K562 (cell line): ENCODE results near the gene CCDC181. TPM values are rescaled to one million over a fixed set of nuclear protein-coding genes. Genes with fewer than 3 reads are reported as not detected.

ENCODE experiments used
- CREB5 ChIP-seq: fragments of 250-450 bp; sonication (Bioruptor Pico); IDR thresholded peaks from 2 replicates; pipeline ENCODE4 v1.5.0; 2020; ENCODE audit warnings: mild to moderate bottlenecking
- E2F4 ChIP-seq: sonication (generic); formaldehyde crosslinking; IDR thresholded peaks from 2 replicates; pipeline ENCODE4 v1.8.0; 2022; ENCODE audit warnings: mild to moderate bottlenecking, low read depth, missing genetic modification reagents
- ETV5 ChIP-seq: sonication (generic); formaldehyde crosslinking; IDR thresholded peaks from 2 replicates; pipeline ENCODE4 v1.4.0; 2020; ENCODE audit warnings: low read depth, mild to moderate bottlenecking, missing genetic modification reagents
- HMG20A ChIP-seq: fragments of 450-650 bp; formaldehyde crosslinking; conservative IDR thresholded peaks from 2 replicates; pipeline ENCODE4 v1.4.0; 2020; ENCODE audit warnings: mild to moderate bottlenecking, mixed read lengths
- MTA3 ChIP-seq: fragments of 450-650 bp; formaldehyde crosslinking; IDR thresholded peaks from 2 replicates; pipeline ENCODE4 v1.6.1; 2017; ENCODE audit warnings: mild to moderate bottlenecking, borderline replicate concordance
- ZNF277 ChIP-seq: fragments of 250-450 bp; sonication (Bioruptor Pico); IDR thresholded peaks from 2 replicates; pipeline ENCODE4 v1.8.0; 2022; ENCODE audit warnings: inconsistent platforms, mild to moderate bottlenecking, moderate library complexity, borderline replicate concordance
- ZZZ3 ChIP-seq: fragments of 450-650 bp; IDR thresholded peaks from 2 replicates; pipeline ENCODE4 v1.6.1; 2016; ENCODE audit warnings: antibody characterized with exemption, mild to moderate bottlenecking, moderate library complexity
- polyA plus RNA-seq, 8 experiments: library from polyadenylated mRNA; depleted of rRNA in 4 of 8; stranded (reverse) in 5 of 8; unstranded in 3 of 8; fragments of >200 nt; fragmentation: Nextera tagmentation in 2 of 8; fragmentation: Illumina TruSeq in 1 of 8; extraction: Ambion mirVana in 2 of 8; extraction: Trizol in 1 of 8; gene quantifications; 2 replicates each; pipeline versions ENCODE4 v1.2.1 to v1.2.3, GENCODE V29; 2011 to 2014; ENCODE audit warnings: inconsistent platforms in 1 of 8, missing spikeins in 1 of 8
- total RNA-seq, 7 experiments: library from RNA; depleted of rRNA in 6 of 7; stranded (reverse); fragments of >200 nt in 6 of 7; fragmentation: Illumina TruSeq in 2 of 7; extraction: Trizol in 2 of 7; gene quantifications; 2 replicates each; pipeline versions ENCODE4 v1.2.1 to v1.2.3, GENCODE V29; 2011 to 2021; ENCODE audit warnings: low replicate concordance in 1 of 7

CCDC181 gene
- total and polyA plus RNA-seq, 9 of the 15 experiments (the other 6 are each of a cell fraction or from before 2014, with no cell fraction given): 0.04 to 0.14 TPM; not detected in 7

- TF ChIP-seq E2F4 (CRISPR knock-in tag) (no peak), ETV5 (CRISPR knock-in tag) (no peak), HMG20A (no peak), MTA3 (no peak), ZZZ3 (no peak), ZNF277 (no peak), CREB5 (no peak)
These were observed 66.9 kb downstream of the CCDC181 start (continued) for GRCh38 chr1:169360415-169360814.
